Upper lobe of left lung (tissue), 6 donors: Measurements from ENCODE around the gene ARAP1. TPM values are rescaled to one million over a fixed set of nuclear protein-coding genes. Genes with fewer than 3 reads are reported as not detected.

Experiments
- ATAC-seq, 2 donors: fragments of 200-7000 bp; cut with Tn5 transposase; one replicate each; pipeline ENCODE4 v1.9.1; 2022; ENCODE audit warnings: mild to moderate bottlenecking in 2 of 2, moderate library complexity in 2 of 2; ENCODE audit not compliant: low FRiP score in 2 of 2
- DNase-seq, 2 donors: peaks; one replicate each; pipeline ENCODE4 v3.0.0-alpha.2; 2019 to 2020
- H3K27ac ChIP-seq, 4 donors: fragments of 200-600 bp; sonication (generic); one replicate each; pipeline ENCODE4 v1.5.1; 2016 to 2019
- H3K27me3 ChIP-seq, 4 donors: fragments of 200-600 bp; sonication (generic); one replicate each; pipeline ENCODE4 v1.5.1; 2017 to 2019
- H3K36me3 ChIP-seq, 4 donors: fragments of 200-600 bp; sonication (generic); one replicate each; pipeline ENCODE4 v1.5.1; 2016 to 2019
- H3K4me1 ChIP-seq, 4 donors: fragments of 200-600 bp; sonication (generic); one replicate each; pipeline ENCODE4 v1.5.1; 2018 to 2019
- H3K4me3 ChIP-seq, 4 donors: fragments of 200-600 bp; sonication (generic); one replicate each; pipeline ENCODE4 v1.5.1; 2017 to 2019; ENCODE audit warnings: mild to moderate bottlenecking in 2 of 4, moderate library complexity in 1 of 4
- H3K9me3 ChIP-seq, 4 donors: fragments of 200-600 bp; sonication (generic); one replicate each; pipeline ENCODE4 v1.5.1; 2018 to 2019
- CTCF ChIP-seq, 6 experiments: fragments of 450-650 bp in 4 of 6; fragments of 200-600 bp in 2 of 6; sonication (generic) in 2 of 6; IDR thresholded peaks; one replicate each; pipeline ENCODE4 v1.5.1; 2016 to 2019; ENCODE audit warnings: antibody characterized with exemption in 6 of 6
- EP300 ChIP-seq, 4 donors: sonication (generic); formaldehyde crosslinking; IDR thresholded peaks; one replicate each; pipeline ENCODE4 v1.5.1; 2017; ENCODE audit warnings: antibody characterized with exemption in 4 of 4, control low read depth in 2 of 4
- POLR2A ChIP-seq, 4 donors: fragments of 450-650 bp; IDR thresholded peaks; one replicate each; pipeline ENCODE4 v1.5.1; 2016 to 2017; ENCODE audit warnings: antibody characterized with exemption in 4 of 4, mild to moderate bottlenecking in 2 of 4
- POLR2AphosphoS5 ChIP-seq, 2 donors: sonication (generic); formaldehyde crosslinking; IDR thresholded peaks; one replicate each; pipeline ENCODE4 v1.5.1; 2017; ENCODE audit warnings: antibody characterized with exemption in 2 of 2
- WGBS, 2 donors: methylation state at CpG; one replicate each; pipeline ENCODE4 v1.1.5; 2017 to 2018; 5-methylcytosine and 5-hydroxymethylcytosine counted together
- total RNA-seq, 6 donors: library from RNA; depleted of rRNA in 4 of 6; stranded (reverse); fragments of >200 nt in 4 of 6; gene quantifications; one replicate each; pipeline versions ENCODE4 v1.1.0 to v1.2.1, GENCODE V29; 2016 to 2021
- donor health status: DM: no; HTN: no; CAD: no; lungs with moderate emphysema.
- donor health status: DM: no; HTN: yes; CAD: no; lungs with severe emphysema.

Gene ARAP1
- total RNA-seq, 6 donors from 2014 or later = 217 to 1,154 (median 269) TPM

GRCh38 chr11:72690166-72690565 lies 62.0 kb downstream of the ARAP1 start:
- Histone ChIP-seq H3K4me1 (peaks cover 0 to 6% (median 2%) of the 10 kb centered on the region in 4 donors), H3K36me3 (peaks cover 48 to 100% (median 93%) of the 10 kb centered on the region in 4 donors), H3K4me3 (no peak overlapping the region), H3K9me3 (no peaks in the 10 kb centered on the region), H3K27ac (no peak overlapping the region), H3K27me3 (no peaks in the 10 kb centered on the region)
- TF ChIP-seq EP300 (IDR thresholded peaks at IDR 0.05) = no peak
- TF ChIP-seq POLR2A (IDR thresholded peaks at IDR 0.05) = no peak
- no peak for TF ChIP-seq CTCF (IDR thresholded peaks at IDR 0.05)
- no peak for TF ChIP-seq POLR2AphosphoS5 (IDR thresholded peaks at IDR 0.05)
- no peak for DNase-seq
- 84 to 95% methylated on average over 4 of the region's 4 CpGs for WGBS, 2 donors
- peak in 1 of 2 donors; percentile 4 for ATAC-seq

DNA sequence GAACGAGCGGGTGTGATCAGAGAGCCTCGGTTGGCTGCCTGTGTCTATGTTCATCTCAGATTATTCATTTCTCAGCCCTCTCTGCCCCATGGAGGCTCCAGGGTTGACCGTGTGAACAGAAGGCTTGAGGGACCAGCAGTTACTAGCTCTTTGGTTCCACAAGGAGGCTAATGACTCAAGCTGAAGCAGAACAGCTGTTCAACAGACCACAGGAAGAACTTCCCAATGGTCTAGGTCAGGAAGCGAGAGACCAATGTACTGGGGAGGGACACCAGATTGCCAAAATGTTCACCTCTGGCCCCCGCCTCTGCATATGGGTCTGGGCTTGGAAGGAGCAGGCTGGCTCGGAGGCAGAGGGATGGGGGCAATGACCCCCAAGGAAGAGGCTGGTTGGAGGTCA lies 63.3 kb downstream of the ARAP1 start:
- DNase-seq (no peak), ATAC-seq (no peak)
- H3K27ac ChIP-seq = peak overlapping the region in 2 of 4 donors; percentile 8 to 16
- no peaks in the 10 kb centered on the region for H3K27me3 ChIP-seq
- no peak overlapping the region for H3K4me3 ChIP-seq
- no peak for TF ChIP-seq EP300 (IDR thresholded peaks at IDR 0.05)
- WGBS, 2 donors = 88% methylated on average over 7 of the region's 7 CpGs
- peaks cover 38 to 97% (median 91%) of the 10 kb centered on the region in 4 donors for H3K36me3 ChIP-seq
- peaks cover 3 to 11% (median 8%) of the 10 kb centered on the region in 4 donors for H3K4me1 ChIP-seq
- H3K9me3 ChIP-seq = no peaks in the 10 kb centered on the region

DNA sequence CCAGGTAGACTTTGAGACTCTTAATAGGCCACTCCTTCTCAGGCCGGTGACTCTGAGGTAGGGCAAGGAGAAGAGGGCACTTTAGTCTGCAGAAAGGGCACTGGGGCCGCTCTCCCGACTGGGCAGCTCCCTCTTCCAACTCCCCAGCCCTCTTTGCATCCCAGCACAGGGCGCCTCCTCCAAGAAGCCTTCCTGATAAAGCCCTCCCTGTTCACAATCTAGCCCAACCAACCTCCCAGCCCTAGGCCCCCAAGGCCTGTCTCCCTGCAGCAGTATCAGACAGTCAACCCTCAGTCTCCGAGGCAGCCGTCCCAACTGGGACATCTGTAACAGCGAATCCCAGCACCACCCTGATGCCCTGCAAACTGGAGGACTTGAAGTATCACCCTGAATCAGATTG lies 63.7 kb downstream of the ARAP1 start:
- TF ChIP-seq POLR2AphosphoS5 (IDR thresholded peaks at IDR 0.05) = no peak
- TF ChIP-seq CTCF (IDR thresholded peaks at IDR 0.05) = no peak
- H3K4me3 ChIP-seq = no peak overlapping the region
- DNase-seq (no peak), ATAC-seq (no peak)
- H3K27ac ChIP-seq = no peak overlapping the region
- H3K9me3 ChIP-seq = no peaks in the 10 kb centered on the region
- 86 to 91% methylated on average over 6 to 7 of the region's 7 CpGs for WGBS, 2 donors
- peaks cover 33 to 97% (median 88%) of the 10 kb centered on the region in 4 donors for H3K36me3 ChIP-seq
- H3K4me1 ChIP-seq = peaks cover 4 to 15% (median 10%) of the 10 kb centered on the region in 4 donors
- H3K27me3 ChIP-seq = no peaks in the 10 kb centered on the region

- 80 to 97% methylated on average over 1 to 7 of the region's 7 CpGs for WGBS, 2 donors
- peaks cover 22 to 91% (median 77%) of the 10 kb centered on the region in 4 donors for H3K36me3 ChIP-seq
Observed at GRCh38 chr11:72687326-72687725, 64.9 kb downstream of the ARAP1 start.

DNA sequence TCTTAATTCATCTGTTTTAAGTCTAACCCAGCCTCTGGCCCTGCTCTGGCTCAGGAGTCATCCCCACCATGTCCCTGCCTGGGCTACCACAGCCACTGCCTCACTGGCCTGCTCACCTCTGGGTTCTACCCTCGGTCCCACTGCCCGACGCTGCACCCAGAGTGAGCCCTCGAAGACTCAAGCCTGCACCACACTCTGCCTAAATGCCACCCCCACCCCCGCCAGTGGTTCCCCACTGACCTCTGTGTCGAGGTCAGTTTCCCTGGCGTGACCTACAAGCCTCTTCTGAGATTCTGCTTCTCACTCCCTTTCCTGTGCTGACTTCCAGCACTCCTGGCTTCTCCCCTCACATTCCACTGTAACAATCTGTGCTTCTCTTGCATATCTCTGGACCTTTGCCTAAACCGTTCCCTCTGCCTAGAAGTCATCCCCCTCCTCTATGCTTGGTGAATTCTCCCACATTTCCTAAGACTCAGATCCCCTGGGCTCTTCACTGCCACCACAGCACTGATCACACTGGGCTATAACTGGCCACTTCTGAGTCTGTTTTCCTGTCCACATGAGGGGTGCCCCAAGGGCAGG lies 65.5 kb downstream of the ARAP1 start:
- peaks cover 4 to 18% (median 10%) of the 10 kb centered on the region in 4 donors for H3K4me1 ChIP-seq
- H3K9me3 ChIP-seq = no peaks in the 10 kb centered on the region
- H3K27ac ChIP-seq = peak overlapping the region; percentile 27 to 71 (median 38)
- no peaks in the 10 kb centered on the region for H3K27me3 ChIP-seq
- no peak overlapping the region for H3K4me3 ChIP-seq
- TF ChIP-seq POLR2A (IDR thresholded peaks at IDR 0.05) (no peak), EP300 (IDR thresholded peaks at IDR 0.05) (no peak), CTCF (IDR thresholded peaks at IDR 0.05) (no peak), POLR2AphosphoS5 (IDR thresholded peaks at IDR 0.05) (no peak)
- H3K36me3 ChIP-seq = peaks cover 22 to 85% (median 71%) of the 10 kb centered on the region in 4 donors
- 80 to 89% methylated on average over 8 of the region's 8 CpGs for WGBS, 2 donors
- no peak for DNase-seq
- ATAC-seq = peak in 1 of 2 donors; percentile 2

More at GRCh38 chr11:72687326-72687725, 64.9 kb downstream of the ARAP1 start:
- no peaks in the 10 kb centered on the region for H3K9me3 ChIP-seq
- no peak overlapping the region for H3K27ac ChIP-seq
- H3K4me1 ChIP-seq = peaks cover 4 to 15% (median 10%) of the 10 kb centered on the region in 4 donors
- no peak for TF ChIP-seq POLR2AphosphoS5 (IDR thresholded peaks at IDR 0.05)
- TF ChIP-seq POLR2A (IDR thresholded peaks at IDR 0.05) = no peak
- no peak for TF ChIP-seq EP300 (IDR thresholded peaks at IDR 0.05)
- TF ChIP-seq CTCF (IDR thresholded peaks at IDR 0.05) = no peak
- no peaks in the 10 kb centered on the region for H3K27me3 ChIP-seq
- ATAC-seq (no peak), DNase-seq (no peak)
- H3K4me3 ChIP-seq = no peak overlapping the region
